ENCODE results near the gene NINJ2.
"Not testable (repeated sequence)": the region's sequence is repeated elsewhere in the genome, so short reads cannot be mapped to it uniquely, and the experiment has no call there.

Gene NINJ2

GRCh38 chr12:663293-663871, at the start of gene NINJ2:
NINJ2 (minus strand) TSS chr12:663445; CDS start chr12:663360, 85 bp downstream.
- DNase-seq: no peak

- DNase-seq: no peak
These were observed 49.1 kb upstream of the NINJ2 start for GRCh38 chr12:712172-712863.

GRCh38 chr12:709455-710020, 46.3 kb upstream of the NINJ2 start:
- no peak for DNase-seq

GRCh38 chr12:708084-708483, 44.8 kb upstream of the NINJ2 start:
- DNase-seq: not testable (repeated sequence)

GRCh38 chr12:704516-705242, 41.4 kb upstream of the NINJ2 start:
- no peak for DNase-seq

GRCh38 chr12:701896-702539, 38.8 kb upstream of the NINJ2 start:
- DNase-seq: no peak

- DNase-seq: no peak
These were observed 36.8 kb upstream of the NINJ2 start for GRCh38 chr12:700016-700415.

GRCh38 chr12:698222-698621, 35.0 kb upstream of the NINJ2 start:
- not testable (repeated sequence) for DNase-seq

- DNase-seq: no peak
These were observed 34.2 kb upstream of the NINJ2 start for GRCh38 chr12:697481-697880.

- DNase-seq: no peak
These were observed 31.7 kb upstream of the NINJ2 start for GRCh38 chr12:694734-695503.

GRCh38 chr12:693934-694533, 30.8 kb upstream of the NINJ2 start:
- no peak for DNase-seq

GRCh38 chr12:692274-692673, 29.0 kb upstream of the NINJ2 start:
- DNase-seq: no peak

GRCh38 chr12:690466-690865, 27.2 kb upstream of the NINJ2 start:
- DNase-seq: peak; percentile 3

- DNase-seq: peak; percentile 18
These were observed 22.1 kb upstream of the NINJ2 start for GRCh38 chr12:685388-685787.

- DNase-seq: no peak
These were observed 21.2 kb upstream of the NINJ2 start for GRCh38 chr12:684416-684815.

GRCh38 chr12:681568-682256, 18.5 kb upstream of the NINJ2 start:
- DNase-seq: no peak

- no peak for DNase-seq
These were observed 15.8 kb upstream of the NINJ2 start for GRCh38 chr12:678747-679712.

GRCh38 chr12:675562-675961, 12.3 kb upstream of the NINJ2 start:
- DNase-seq: no peak

- DNase-seq: no peak
These were observed 11.1 kb upstream of the NINJ2 start for GRCh38 chr12:674272-674781.

GRCh38 chr12:673849-674248, 10.6 kb upstream of the NINJ2 start:
- DNase-seq: no peak
